Ovary (tissue), 9 donors: ENCODE data around the gene DNAH3. TPM values are rescaled to one million over a fixed set of nuclear protein-coding genes. Genes with fewer than 3 reads are reported as not detected.

Experiments
- DNase-seq, 5 donors: peaks; one replicate each; pipeline ENCODE4 v3.0.0-alpha.2; 2019 to 2020
- H3K27ac ChIP-seq, 2 donors: fragments of 200-600 bp; one replicate each; pipeline versions ENCODE4 v1.5.1 to v1.8.0; 2019 to 2022
- H3K27me3 ChIP-seq: fragments of 200-600 bp; one replicate; pipeline ENCODE4 v1.8.0; 2022
- H3K36me3 ChIP-seq: fragments of 200-600 bp; sonication (generic); one replicate; pipeline ENCODE4 v1.5.1; 2019
- H3K4me1 ChIP-seq: one replicate; pipeline ENCODE4 v1.8.1; 2013; ENCODE audit warnings: mild to moderate bottlenecking, moderate library complexity; ENCODE audit not compliant: insufficient read depth
- H3K4me3 ChIP-seq: fragments of 200-600 bp; sonication (generic); one replicate; pipeline ENCODE4 v1.5.1; 2017
- H3K9me3 ChIP-seq, 2 donors: fragments of 200-600 bp in 1 of 2; sonication (generic) in 1 of 2; one replicate each; pipeline versions ENCODE4 v1.5.1 to v1.8.1; 2013 to 2019; ENCODE audit warnings: mild to moderate bottlenecking in 1 of 2, moderate library complexity in 1 of 2
- EP300 ChIP-seq: sonication (generic); formaldehyde crosslinking; IDR thresholded peaks from one replicate; pipeline ENCODE4 v1.6.1; 2017; ENCODE audit warnings: antibody characterized with exemption
- POLR2A ChIP-seq: fragments of 450-650 bp; IDR thresholded peaks from one replicate; pipeline ENCODE4 v1.6.1; 2017; ENCODE audit warnings: antibody characterized with exemption, mild to moderate bottlenecking, moderate library complexity
- WGBS, 3 donors: extraction: QIAGEN DNeasy Blood & Tissue Kit in 1 of 3; methylation state at CpG; one replicate each; pipeline versions ENCODE4 v1.1.5 to v1.1.7; 2013 to 2017; 5-methylcytosine and 5-hydroxymethylcytosine counted together
- intact Hi-C, 4 donors: fragments of 100-400 bp; cut with DNase I; formaldehyde crosslinking; loops; one replicate each; pipeline versions ENCODE4 v1.11.0 to v1.15.1; 2022 to 2023
- polyA plus RNA-seq, 2 donors: library from polyadenylated mRNA; stranded (reverse); fragments of 200-250 nt in 1 of 2; fragments of 350-450 nt in 1 of 2; fragmentation: Illumina TruSeq in 1 of 2; extraction: RNeasy Lipid Tissue Mini Kit (QIAGEN cat#74804) in 1 of 2; gene quantifications; one replicate each; pipeline ENCODE4 v1.2.3, GENCODE V29; 2013 to 2014
- total RNA-seq, 7 donors: library from RNA; depleted of rRNA in 2 of 7; stranded (reverse); fragments of >200 nt in 2 of 7; fragmentation: NEBNext Ultra II Directional in 3 of 7; extraction: Animal tissue kit (Norgen Biotek cat#: 25700) in 3 of 7; gene quantifications; one replicate each; pipeline versions ENCODE4 v1.1.0 to v1.2.4, GENCODE V29; 2016 to 2023
- TF ChIP-seq, protein P1 (sequence below), 3 donors: fragments of 450-650 bp in 2 of 3; fragments of 200-600 bp in 1 of 3; IDR thresholded peaks; one replicate each; pipeline versions ENCODE4 v1.5.1 to v1.8.0; 2016 to 2022; ENCODE audit warnings: antibody characterized with exemption in 3 of 3, mild to moderate bottlenecking in 1 of 3
- donor health status: DM: no; HTN: no; CAD: no; lungs with moderate emphysema.
- donor health status: DM: no; HTN: no; CAD: no.
- donor health status: Bipolar disorder and iron deficiency.
- donor health status: DM: yes; HTN: yes; CAD: no.
- donor health status: DM: no; HTN: no; CAD: no.
- donor health status: DM: yes; HTN: yes; CAD: no.

The DNAH3 gene
- total and polyA plus RNA-seq, 9 donors = 0.05 to 12.1 (median 0.95) TPM; not detected in 1

- Histone ChIP-seq H3K36me3 (no peaks in the 10 kb centered on the region), H3K4me3 (no peak overlapping the region), H3K27me3 (no peaks in the 10 kb centered on the region), H3K9me3 (no peaks in the 10 kb centered on the region), H3K27ac (no peak overlapping the region), H3K4me1 (no peaks in the 10 kb centered on the region)
- 83 to 92% (median 88%) methylated on average over 1 of the region's 1 CpG for WGBS, 3 donors
- intact Hi-C loops = no loop called here
- no peak for DNase-seq
- TF ChIP-seq EP300 = no peak
- no peak for TF ChIP-seq POLR2A
- TF ChIP-seq, protein P1, sequence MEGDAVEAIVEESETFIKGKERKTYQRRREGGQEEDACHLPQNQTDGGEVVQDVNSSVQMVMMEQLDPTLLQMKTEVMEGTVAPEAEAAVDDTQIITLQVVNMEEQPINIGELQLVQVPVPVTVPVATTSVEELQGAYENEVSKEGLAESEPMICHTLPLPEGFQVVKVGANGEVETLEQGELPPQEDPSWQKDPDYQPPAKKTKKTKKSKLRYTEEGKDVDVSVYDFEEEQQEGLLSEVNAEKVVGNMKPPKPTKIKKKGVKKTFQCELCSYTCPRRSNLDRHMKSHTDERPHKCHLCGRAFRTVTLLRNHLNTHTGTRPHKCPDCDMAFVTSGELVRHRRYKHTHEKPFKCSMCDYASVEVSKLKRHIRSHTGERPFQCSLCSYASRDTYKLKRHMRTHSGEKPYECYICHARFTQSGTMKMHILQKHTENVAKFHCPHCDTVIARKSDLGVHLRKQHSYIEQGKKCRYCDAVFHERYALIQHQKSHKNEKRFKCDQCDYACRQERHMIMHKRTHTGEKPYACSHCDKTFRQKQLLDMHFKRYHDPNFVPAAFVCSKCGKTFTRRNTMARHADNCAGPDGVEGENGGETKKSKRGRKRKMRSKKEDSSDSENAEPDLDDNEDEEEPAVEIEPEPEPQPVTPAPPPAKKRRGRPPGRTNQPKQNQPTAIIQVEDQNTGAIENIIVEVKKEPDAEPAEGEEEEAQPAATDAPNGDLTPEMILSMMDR (IDR thresholded peaks at IDR 0.05) = no peak
These were observed 129.3 kb downstream of the DNAH3 start for GRCh38 chr16:21021316-21021715.

DNA sequence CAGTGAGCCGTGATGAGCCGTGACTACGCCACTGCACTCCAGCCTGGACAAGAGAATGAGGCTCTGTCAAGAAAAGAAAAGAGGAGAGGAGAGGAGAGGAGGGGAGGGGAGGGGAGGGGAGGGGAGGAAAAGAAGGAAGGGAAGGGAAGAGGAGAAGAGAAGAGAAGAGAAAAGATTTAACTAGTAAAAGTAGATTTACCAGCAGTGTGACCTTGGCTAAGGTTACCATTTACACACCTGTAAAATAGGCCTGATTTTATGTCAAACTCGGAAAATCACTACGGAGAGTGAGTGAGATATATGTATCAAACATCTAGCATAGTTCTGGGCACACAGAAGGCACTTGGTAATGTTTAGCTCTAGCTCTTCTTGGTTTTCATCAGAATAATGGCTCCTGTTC lies 140.8 kb downstream of the DNAH3 start:
- H3K27me3 ChIP-seq = no peaks in the 10 kb centered on the region
- TF ChIP-seq EP300 (no peak), POLR2A (no peak)
- TF ChIP-seq, protein P1 (IDR thresholded peaks at IDR 0.05) = no peak
- no peaks in the 10 kb centered on the region for H3K36me3 ChIP-seq
- WGBS, 3 donors = 87 to 94% (median 93%) methylated on average over 5 of the region's 5 CpGs
- DNase-seq = no peak
- H3K4me3 ChIP-seq = no peak overlapping the region
- no peaks in the 10 kb centered on the region for H3K9me3 ChIP-seq
- intact Hi-C loops = no loop called here
- H3K27ac ChIP-seq = no peak overlapping the region
- no peaks in the 10 kb centered on the region for H3K4me1 ChIP-seq

DNA sequence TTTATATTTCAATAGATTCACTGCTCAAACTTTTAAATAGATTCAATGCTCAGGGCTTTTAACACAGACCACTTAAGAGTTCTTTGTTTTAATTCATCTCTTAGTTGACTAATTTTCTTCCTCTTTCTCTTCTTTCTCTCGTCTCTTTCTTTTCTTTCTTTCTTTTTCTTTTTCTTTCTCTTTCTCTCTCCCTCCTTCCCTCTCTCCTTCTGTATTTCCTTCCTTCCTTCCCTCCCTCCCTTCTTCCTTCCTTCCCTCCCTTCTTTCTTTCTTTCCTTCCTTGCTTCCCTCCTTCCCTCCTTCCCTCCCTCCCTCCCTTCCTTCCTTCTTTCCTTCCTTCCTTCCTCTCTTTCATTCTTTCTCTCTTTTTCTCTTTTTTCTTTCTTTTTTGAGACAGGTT lies 145.6 kb downstream of the DNAH3 start:
- Histone ChIP-seq H3K27ac (no peak overlapping the region), H3K9me3 (no peaks in the 10 kb centered on the region), H3K4me3 (no peak overlapping the region), H3K27me3 (no peaks in the 10 kb centered on the region), H3K4me1 (no peaks in the 10 kb centered on the region), H3K36me3 (no peaks in the 10 kb centered on the region)
- no peak for DNase-seq
- intact Hi-C loops = no loop called here
- WGBS, 3 donors = 63 to 74% (median 65%) methylated on average over 1 of the region's 1 CpG
- TF ChIP-seq, protein P1 (IDR thresholded peaks at IDR 0.05) = no peak
- TF ChIP-seq POLR2A = no peak
- TF ChIP-seq EP300 = no peak

GRCh38 chr16:21001262-21001661 lies 149.4 kb downstream of the DNAH3 start:
- intact Hi-C loops = no loop called here
- 9 to 21% (median 13%) methylated on average over 3 of the region's 3 CpGs for WGBS, 3 donors
- TF ChIP-seq, protein P1 (IDR thresholded peaks at IDR 0.05) = no peak
- TF ChIP-seq POLR2A (no peak), EP300 (no peak)
- H3K4me1 ChIP-seq = no peaks in the 10 kb centered on the region
- no peak overlapping the region for H3K27ac ChIP-seq
- no peak for DNase-seq
- H3K9me3 ChIP-seq = no peaks in the 10 kb centered on the region
- H3K36me3 ChIP-seq = no peaks in the 10 kb centered on the region
- H3K27me3 ChIP-seq = no peaks in the 10 kb centered on the region
- H3K4me3 ChIP-seq = no peak overlapping the region

GRCh38 chr16:20997147-20997546 lies 153.5 kb downstream of the DNAH3 start:
- TF ChIP-seq EP300 (no peak), POLR2A (no peak)
- TF ChIP-seq, protein P1 (IDR thresholded peaks at IDR 0.05) = no peak
- no peak overlapping the region for H3K4me3 ChIP-seq
- no peaks in the 10 kb centered on the region for H3K9me3 ChIP-seq
- intact Hi-C loops = no loop called here
- H3K27me3 ChIP-seq = no peaks in the 10 kb centered on the region
- no peaks in the 10 kb centered on the region for H3K36me3 ChIP-seq
- no peaks in the 10 kb centered on the region for H3K4me1 ChIP-seq
- DNase-seq = no peak
- 80 to 92% (median 83%) methylated on average over 5 of the region's 5 CpGs for WGBS, 3 donors
- H3K27ac ChIP-seq = no peak overlapping the region
